ENCODE results near the gene GZMB. TPM values are rescaled to one million over a fixed set of nuclear protein-coding genes. Genes with fewer than 3 reads are reported as not detected.
"Not testable (repeated sequence)": the region's sequence is repeated elsewhere in the genome, so short reads cannot be mapped to it uniquely, and the experiment has no call there.

Gene GZMB
- total RNA-seq, 2 experiments from 2014 or later = not detected

- no peaks in the 10 kb centered on the region for H3K9me2 ChIP-seq (ENCODE audit: insufficient read depth, low read length)
- no TSS peak for BruUV-seq (replicated peaks)
- no peak overlapping the region for H2AFZ ChIP-seq (ENCODE audit: low read length)
- H3K4me2 ChIP-seq (ENCODE audit: low read length) = no peak overlapping the region
- H3K36me3 ChIP-seq (ENCODE audit: insufficient read depth, low read length) = no peaks in the 10 kb centered on the region
- ChIA-PET POLR2A (no interaction called here), CTCF (ENCODE audit: unreplicated experiment) (no interaction called here)
- no peaks in the 10 kb centered on the region for H3K9me3 ChIP-seq (ENCODE audit: low read length)
- H3K4me3 ChIP-seq (ENCODE audit: low read depth, low read length, poor library complexity, severe bottlenecking) = no peak overlapping the region
- H4K20me1 ChIP-seq (ENCODE audit: insufficient read depth, low read length) = no peaks in the 10 kb centered on the region
- no peak overlapping the region for H3K27ac ChIP-seq (ENCODE audit: low read depth, low read length, poor library complexity, severe bottlenecking)
- DNase-seq (ENCODE audit: low spot score) = no peak
- H3K4me1 ChIP-seq (ENCODE audit: insufficient read depth, low read length, poor library complexity, severe bottlenecking) = peaks cover 4% of the 10 kb centered on the region
- no peaks in the 10 kb centered on the region for H3K79me2 ChIP-seq (ENCODE audit: insufficient read depth, low read depth, low read length)
- intact Hi-C loops (cut with micrococcal nuclease; ENCODE audit: unreplicated experiment) = no loop called here
- TF ChIP-seq EZH2phosphoT487 (IDR thresholded peaks at IDR 0.05; ENCODE audit: borderline replicate concordance, low read depth, low read length) (no peak), CTCF (conservative IDR thresholded peaks at IDR 0.05; ENCODE audit: low read length) (no peak)
Measured at GRCh38 chr14:24659916-24660570, 26.1 kb upstream of the GZMB start.

GRCh38 chr14:24648361-24648760 lies 14.4 kb upstream of the GZMB start:
- H3K4me3 ChIP-seq (ENCODE audit: low read depth, low read length, poor library complexity, severe bottlenecking); POLR2A ChIA-PET; H3K4me1 ChIP-seq (ENCODE audit: insufficient read depth, low read length, poor library complexity, severe bottlenecking); DNase-seq (ENCODE audit: low spot score); H4K20me1 ChIP-seq (ENCODE audit: insufficient read depth, low read length); H3K9me3 ChIP-seq (ENCODE audit: low read length); H3K27ac ChIP-seq (ENCODE audit: low read depth, low read length, poor library complexity, severe bottlenecking); H3K9me2 ChIP-seq (ENCODE audit: insufficient read depth, low read length); intact Hi-C loops (cut with micrococcal nuclease; ENCODE audit: unreplicated experiment); CTCF ChIA-PET (ENCODE audit: unreplicated experiment); H3K79me2 ChIP-seq (ENCODE audit: insufficient read depth, low read depth, low read length); H3K4me2 ChIP-seq (ENCODE audit: low read length); H2AFZ ChIP-seq (ENCODE audit: low read length); H3K36me3 ChIP-seq (ENCODE audit: insufficient read depth, low read length); BruUV-seq (replicated peaks): not testable (repeated sequence)

- H3K9me3 ChIP-seq (ENCODE audit: low read length) = no peaks in the 10 kb centered on the region
- intact Hi-C loops (cut with micrococcal nuclease; ENCODE audit: unreplicated experiment) = no loop called here
- no TSS peak for BruUV-seq (replicated peaks)
- DNase-seq (ENCODE audit: low spot score) = no peak
- no peak overlapping the region for H3K4me3 ChIP-seq (ENCODE audit: low read depth, low read length, poor library complexity, severe bottlenecking)
- no peaks in the 10 kb centered on the region for H3K36me3 ChIP-seq (ENCODE audit: insufficient read depth, low read length)
- no peak overlapping the region for H3K27ac ChIP-seq (ENCODE audit: low read depth, low read length, poor library complexity, severe bottlenecking)
- no peak overlapping the region for H2AFZ ChIP-seq (ENCODE audit: low read length)
- peaks cover 6% of the 10 kb centered on the region for H3K4me1 ChIP-seq (ENCODE audit: insufficient read depth, low read length, poor library complexity, severe bottlenecking)
- CTCF ChIA-PET (ENCODE audit: unreplicated experiment) = no interaction called here
- H3K9me2 ChIP-seq (ENCODE audit: insufficient read depth, low read length) = no peaks in the 10 kb centered on the region
- POLR2A ChIA-PET = no interaction called here
- H4K20me1 ChIP-seq (ENCODE audit: insufficient read depth, low read length) = no peaks in the 10 kb centered on the region
- H3K79me2 ChIP-seq (ENCODE audit: insufficient read depth, low read depth, low read length) = no peaks in the 10 kb centered on the region
- no peak overlapping the region for H3K4me2 ChIP-seq (ENCODE audit: low read length)
- TF ChIP-seq EZH2phosphoT487 (IDR thresholded peaks at IDR 0.05; ENCODE audit: borderline replicate concordance, low read depth, low read length) (no peak), CTCF (conservative IDR thresholded peaks at IDR 0.05; ENCODE audit: low read length) (no peak)
Measured at GRCh38 chr14:24639905-24640304, 5.9 kb upstream of the GZMB start.

All from OCI-LY7 (cell line).